H9 (cell line): ENCODE measurements around the gene E4F1. TPM values are rescaled to one million over a fixed set of nuclear protein-coding genes. Genes with fewer than 3 reads are reported as not detected.

Experiments used
- DNase-seq: peaks from one replicate; pipeline ENCODE4 v3.0.0-alpha.2; 2017
- H2AFZ ChIP-seq: one replicate; pipeline ENCODE4 v1.6.1; 2013; ENCODE audit warnings: mild to moderate bottlenecking, low read length, control low read depth, moderate library complexity
- H2AK5ac ChIP-seq: 2 replicates; pipeline ENCODE4 v1.6.1; 2013; ENCODE audit warnings: low read length, control low read depth, mixed read lengths; ENCODE audit not compliant: insufficient read length
- H2BK120ac ChIP-seq: one replicate; pipeline ENCODE4 v1.6.1; 2013; ENCODE audit warnings: low read depth, mild to moderate bottlenecking, low read length, control low read depth, inconsistent platforms; ENCODE audit not compliant: poor library complexity, severe bottlenecking
- H2BK12ac ChIP-seq: 2 replicates; pipeline ENCODE4 v1.6.1; 2013; ENCODE audit warnings: low read length, control low read depth, mixed read lengths, low read depth; ENCODE audit not compliant: insufficient read length
- H2BK15ac ChIP-seq: 2 replicates; pipeline ENCODE4 v1.6.1; 2013; ENCODE audit warnings: low read depth, low read length, control low read depth
- H2BK20ac ChIP-seq: one replicate; pipeline ENCODE4 v1.6.1; 2013; ENCODE audit warnings: low read depth, mild to moderate bottlenecking, low read length, control low read depth, inconsistent platforms; ENCODE audit not compliant: poor library complexity, severe bottlenecking
- H2BK5ac ChIP-seq: 2 replicates; pipeline ENCODE4 v1.6.1; 2013; ENCODE audit warnings: low read length, control low read depth, mixed read lengths; ENCODE audit not compliant: insufficient read length
- H3K14ac ChIP-seq: 2 replicates; pipeline ENCODE4 v1.6.1; 2013; ENCODE audit warnings: low read length, control low read depth; ENCODE audit not compliant: insufficient read depth
- H3K18ac ChIP-seq: 2 replicates; pipeline ENCODE4 v1.6.1; 2013; ENCODE audit warnings: low read depth, mild to moderate bottlenecking, mixed read lengths, low read length, control low read depth; ENCODE audit not compliant: insufficient read length
- H3K23ac ChIP-seq: 2 replicates; pipeline ENCODE4 v1.6.1; 2013; ENCODE audit warnings: low read length, control low read depth, mixed read lengths, low read depth; ENCODE audit not compliant: insufficient read length
- H3K23me2 ChIP-seq: 2 replicates; pipeline ENCODE4 v1.6.1; 2013; ENCODE audit warnings: low read depth, mild to moderate bottlenecking, mixed read lengths, low read length, control low read depth; ENCODE audit not compliant: insufficient read length, poor library complexity, severe bottlenecking
- H3K27ac ChIP-seq: 2 replicates; pipeline ENCODE4 v1.5.1; 2013; ENCODE audit warnings: low read length, control low read depth, mixed read lengths, low read depth; ENCODE audit not compliant: insufficient read length
- H3K27me3 ChIP-seq: 2 replicates; pipeline ENCODE4 v1.6.1; 2013; ENCODE audit warnings: low read length, control low read depth, inconsistent platforms; ENCODE audit not compliant: insufficient read depth
- H3K4ac ChIP-seq: 2 replicates; pipeline ENCODE4 v1.6.1; 2013; ENCODE audit warnings: low read depth, mild to moderate bottlenecking, control low read depth, inconsistent platforms, low read length, moderate library complexity
- H3K4me1 ChIP-seq: 2 replicates; pipeline ENCODE4 v1.6.1; 2013; ENCODE audit warnings: low read length, control low read depth, inconsistent platforms; ENCODE audit not compliant: insufficient read depth
- H3K4me2 ChIP-seq: 2 replicates; pipeline ENCODE4 v1.6.1; 2013; ENCODE audit warnings: low read length, control low read depth, mixed read lengths; ENCODE audit not compliant: insufficient read length, insufficient read depth
- H3K56ac ChIP-seq: 2 replicates; pipeline ENCODE4 v1.6.1; 2013; ENCODE audit warnings: low read depth, mild to moderate bottlenecking, mixed read lengths, low read length, control low read depth; ENCODE audit not compliant: insufficient read length
- H3K79me1 ChIP-seq: 2 replicates; pipeline ENCODE4 v1.6.1; 2013; ENCODE audit warnings: low read depth, mild to moderate bottlenecking, moderate library complexity, low read length, control low read depth, inconsistent platforms; ENCODE audit not compliant: insufficient read depth, poor library complexity, severe bottlenecking
- H3K79me2 ChIP-seq: 2 replicates; pipeline ENCODE4 v1.6.1; 2013; ENCODE audit warnings: low read length, control low read depth, inconsistent platforms; ENCODE audit not compliant: insufficient read depth
- H3K9ac ChIP-seq: 2 replicates; pipeline ENCODE4 v1.6.1; 2013; ENCODE audit warnings: low read length, control low read depth, mixed read lengths; ENCODE audit not compliant: insufficient read length; ENCODE audit errors: extremely low read depth
- H3K9me3 ChIP-seq: one replicate; pipeline ENCODE4 v1.6.1; 2013; ENCODE audit warnings: low read depth, low read length, inconsistent platforms; ENCODE audit not compliant: control insufficient read depth
- H3T11ph ChIP-seq: one replicate; pipeline ENCODE4 v1.6.1; 2013; ENCODE audit warnings: mild to moderate bottlenecking, low read length, control low read depth, inconsistent platforms
- H4K20me1 ChIP-seq: one replicate; pipeline ENCODE4 v1.6.1; 2013; ENCODE audit not compliant: control insufficient read depth, insufficient read length, insufficient read depth
- H4K5ac ChIP-seq: 2 replicates; pipeline ENCODE4 v1.6.1; 2013; ENCODE audit warnings: low read depth, mild to moderate bottlenecking, mixed read lengths, low read length, control low read depth; ENCODE audit not compliant: insufficient read length
- H4K8ac ChIP-seq: replicated peaks from 2 replicates; pipeline ENCODE4 v1.6.1; 2013; ENCODE audit warnings: low read length, control low read depth, mixed read lengths, low read depth; ENCODE audit not compliant: insufficient read length
- H4K91ac ChIP-seq: 2 replicates; pipeline ENCODE4 v1.6.1; 2013; ENCODE audit warnings: low read depth, mild to moderate bottlenecking, moderate library complexity, mixed read lengths, low read length, control low read depth; ENCODE audit not compliant: insufficient read length
- H3K27ac Mint-ChIP-seq, 3 experiments: 2 replicates in 2 of 3; 3 replicates in 1 of 3; pipeline ENCODE4 v1.8.0; 2020 to 2021; ENCODE audit warnings: mixed read lengths in 3 of 3, mild to moderate bottlenecking in 1 of 3, moderate library complexity in 1 of 3
- H3K27me3 Mint-ChIP-seq: 2 replicates; pipeline ENCODE4 v1.8.0; 2021; ENCODE audit warnings: low read depth, mild to moderate bottlenecking, moderate library complexity, mixed read lengths
- H3K36me3 Mint-ChIP-seq, 3 experiments: 2 replicates in 2 of 3; 3 replicates in 1 of 3; pipeline ENCODE4 v1.8.0; 2020 to 2021; ENCODE audit warnings: low read depth in 3 of 3, mixed read lengths in 3 of 3; ENCODE audit not compliant: insufficient read depth in 1 of 3
- H3K4me1 Mint-ChIP-seq, 2 experiments: 2 replicates each; pipeline ENCODE4 v1.8.0; 2020; ENCODE audit warnings: mixed read lengths in 2 of 2
- H3K4me3 Mint-ChIP-seq, 2 experiments: 2 replicates in 1 of 2; 3 replicates in 1 of 2; pipeline ENCODE4 v1.8.0; 2020 to 2021; ENCODE audit warnings: mild to moderate bottlenecking in 2 of 2, mixed read lengths in 2 of 2, moderate library complexity in 1 of 2
- H3K9me3 Mint-ChIP-seq, 2 experiments: 2 replicates in 1 of 2; 3 replicates in 1 of 2; pipeline ENCODE4 v1.8.0; 2020; ENCODE audit warnings: mild to moderate bottlenecking in 2 of 2, mixed read lengths in 2 of 2, moderate library complexity in 1 of 2
- WGBS: extraction: QIAGEN DNeasy Blood & Tissue Kit; methylation state at CpG from one replicate; pipeline ENCODE4 v1.1.7; 2013; ENCODE audit warnings: missing lambda C conversion rate, low lambda C conversion rate, mixed read lengths; ENCODE audit not compliant: insufficient read length; ENCODE audit errors: extremely low coverage; 5-methylcytosine and 5-hydroxymethylcytosine counted together
- total RNA-seq: library from RNA; stranded (reverse); gene quantifications from 2 replicates; pipeline ENCODE4 v1.2.1, GENCODE V29; 2021
- TF ChIP-seq, protein P1 (sequence below): fragments of 200-600 bp; sonication (generic); conservative IDR thresholded peaks from 3 replicates; pipeline ENCODE4 v1.8.0; 2021; ENCODE audit warnings: antibody characterized with exemption, mild to moderate bottlenecking

E4F1 gene
- total RNA-seq, 1 experiment from 2014 or later: 35.9 TPM

DNA sequence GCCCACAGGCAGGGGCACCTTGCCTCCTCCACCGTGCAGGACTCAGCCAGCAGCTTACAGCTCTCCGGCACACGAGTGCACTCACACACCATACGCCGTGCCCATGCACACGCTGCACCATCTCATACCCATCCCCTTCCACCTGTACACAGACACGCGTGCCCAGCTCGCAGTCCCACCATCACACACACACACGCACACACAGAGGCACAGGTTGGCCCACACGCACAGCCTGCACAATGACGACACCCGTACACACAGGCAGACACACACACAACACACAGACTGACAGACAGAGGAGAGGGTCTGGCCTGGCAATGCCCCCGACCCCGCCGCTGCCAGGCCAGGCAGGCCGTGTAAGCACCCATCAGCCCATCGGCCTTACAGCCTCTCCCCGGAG, 39.0 kb upstream of the E4F1 start:
- no peak overlapping the region for H3K9ac ChIP-seq
- H4K20me1 ChIP-seq: peaks cover 3% of the 10 kb centered on the region
- Mint-ChIP-seq H3K27me3 (no peaks in the 10 kb centered on the region; the same call in 1 of the 2 replicates), H3K27ac (peak overlapping the region in 2 of 3 experiments; percentile 10 to 79; a peak in 3 of 7 replicates), H3K36me3 (peaks cover 0 to 9% (median 4%) of the 10 kb centered on the region in 3 experiments; a peak in 3 of 7 replicates), H3K9me3 (no peaks in the 10 kb centered on the region), H3K4me3 (no peak overlapping the region), H3K4me1 (peaks cover 3 to 7% of the 10 kb centered on the region in 2 experiments)
- no peak overlapping the region for H4K8ac ChIP-seq
- no peaks in the 10 kb centered on the region for H3K4me1 ChIP-seq
- no peak overlapping the region for H2BK120ac ChIP-seq
- no CpG with 5 or more reads among the region's 19 CpGs for WGBS
- H3K27me3 ChIP-seq: no peaks in the 10 kb centered on the region
- H3K14ac ChIP-seq: no peak overlapping the region
- H2BK5ac ChIP-seq: no peak overlapping the region
- no peak overlapping the region for H3K27ac ChIP-seq
- H3K56ac ChIP-seq: no peak overlapping the region
- no peaks in the 10 kb centered on the region for H3K23me2 ChIP-seq
- H3K9me3 ChIP-seq: no peaks in the 10 kb centered on the region
- H3K79me2 ChIP-seq: no peaks in the 10 kb centered on the region
- H3K18ac ChIP-seq: no peak overlapping the region
- H2AFZ ChIP-seq: no peak overlapping the region
- H2BK12ac ChIP-seq: no peak overlapping the region
- no peak overlapping the region for H3K4me2 ChIP-seq
- no peak overlapping the region for H2BK15ac ChIP-seq
- no peak for DNase-seq
- no peak overlapping the region for H2AK5ac ChIP-seq
- H3K4ac ChIP-seq: no peak overlapping the region
- TF ChIP-seq, protein P1, sequence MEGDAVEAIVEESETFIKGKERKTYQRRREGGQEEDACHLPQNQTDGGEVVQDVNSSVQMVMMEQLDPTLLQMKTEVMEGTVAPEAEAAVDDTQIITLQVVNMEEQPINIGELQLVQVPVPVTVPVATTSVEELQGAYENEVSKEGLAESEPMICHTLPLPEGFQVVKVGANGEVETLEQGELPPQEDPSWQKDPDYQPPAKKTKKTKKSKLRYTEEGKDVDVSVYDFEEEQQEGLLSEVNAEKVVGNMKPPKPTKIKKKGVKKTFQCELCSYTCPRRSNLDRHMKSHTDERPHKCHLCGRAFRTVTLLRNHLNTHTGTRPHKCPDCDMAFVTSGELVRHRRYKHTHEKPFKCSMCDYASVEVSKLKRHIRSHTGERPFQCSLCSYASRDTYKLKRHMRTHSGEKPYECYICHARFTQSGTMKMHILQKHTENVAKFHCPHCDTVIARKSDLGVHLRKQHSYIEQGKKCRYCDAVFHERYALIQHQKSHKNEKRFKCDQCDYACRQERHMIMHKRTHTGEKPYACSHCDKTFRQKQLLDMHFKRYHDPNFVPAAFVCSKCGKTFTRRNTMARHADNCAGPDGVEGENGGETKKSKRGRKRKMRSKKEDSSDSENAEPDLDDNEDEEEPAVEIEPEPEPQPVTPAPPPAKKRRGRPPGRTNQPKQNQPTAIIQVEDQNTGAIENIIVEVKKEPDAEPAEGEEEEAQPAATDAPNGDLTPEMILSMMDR: no peak
- H3T11ph ChIP-seq: no peak overlapping the region
- H3K79me1 ChIP-seq: no peaks in the 10 kb centered on the region
- H4K5ac ChIP-seq: no peak overlapping the region
- H3K23ac ChIP-seq: no peak overlapping the region
- H2BK20ac ChIP-seq: no peak overlapping the region
- H4K91ac ChIP-seq: no peak overlapping the region
